NCI-H1105 treated with DMSO at 0.1 percent for 48 hours (cell line): ENCODE measurements around the gene KCNQ1.
"Not testable (repeated sequence)": the region's sequence is repeated elsewhere in the genome, so short reads cannot be mapped to it uniquely, and the experiment has no call there.

Experiments used
- DNase-seq: peaks from one replicate; lab custom pipeline; 2025; lab: John Stamatoyannopoulos, UW

KCNQ1 gene

DNA sequence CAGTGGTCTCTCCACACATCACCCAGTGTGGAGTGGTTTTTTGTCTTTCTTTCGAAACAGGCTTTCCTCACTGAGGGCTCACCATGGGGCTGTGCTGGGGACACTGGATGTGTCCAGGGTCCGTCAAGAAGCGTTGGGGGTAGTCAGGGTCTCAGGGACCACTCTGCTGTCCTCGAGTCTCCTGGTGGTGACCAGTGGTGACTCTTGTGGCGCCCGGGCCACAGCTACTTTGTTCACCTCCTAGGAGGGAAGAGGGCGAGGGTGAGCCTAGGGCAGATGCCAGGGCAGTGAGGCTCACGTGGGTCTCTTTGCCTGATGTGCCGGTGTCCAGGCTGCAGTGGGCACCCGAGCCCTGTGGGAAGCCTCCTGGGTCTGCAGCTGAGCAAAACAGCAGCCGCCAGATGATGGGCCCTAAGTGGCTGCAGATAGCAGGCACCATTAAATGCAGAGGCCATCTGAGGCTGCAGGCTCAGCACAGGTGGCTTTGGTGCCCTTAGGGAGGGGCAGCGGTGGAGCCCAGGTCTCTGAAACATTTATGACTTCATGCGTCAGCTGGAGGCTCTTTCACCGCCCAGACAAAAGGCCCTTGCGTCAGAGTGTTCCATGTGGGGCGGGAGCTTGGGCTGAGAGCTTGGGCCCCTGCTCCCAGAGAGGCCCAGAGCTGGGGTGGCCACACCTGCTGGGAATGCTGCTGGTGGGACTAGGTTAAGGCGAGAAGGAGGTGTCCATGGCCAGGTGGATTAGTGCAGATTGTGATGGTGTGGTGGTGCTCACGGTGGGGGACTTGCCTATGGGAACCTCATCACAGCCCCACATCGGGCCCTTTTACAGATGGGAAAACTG is 29.5 kb downstream of the KCNQ1 start:
- no peak for DNase-seq

DNA sequence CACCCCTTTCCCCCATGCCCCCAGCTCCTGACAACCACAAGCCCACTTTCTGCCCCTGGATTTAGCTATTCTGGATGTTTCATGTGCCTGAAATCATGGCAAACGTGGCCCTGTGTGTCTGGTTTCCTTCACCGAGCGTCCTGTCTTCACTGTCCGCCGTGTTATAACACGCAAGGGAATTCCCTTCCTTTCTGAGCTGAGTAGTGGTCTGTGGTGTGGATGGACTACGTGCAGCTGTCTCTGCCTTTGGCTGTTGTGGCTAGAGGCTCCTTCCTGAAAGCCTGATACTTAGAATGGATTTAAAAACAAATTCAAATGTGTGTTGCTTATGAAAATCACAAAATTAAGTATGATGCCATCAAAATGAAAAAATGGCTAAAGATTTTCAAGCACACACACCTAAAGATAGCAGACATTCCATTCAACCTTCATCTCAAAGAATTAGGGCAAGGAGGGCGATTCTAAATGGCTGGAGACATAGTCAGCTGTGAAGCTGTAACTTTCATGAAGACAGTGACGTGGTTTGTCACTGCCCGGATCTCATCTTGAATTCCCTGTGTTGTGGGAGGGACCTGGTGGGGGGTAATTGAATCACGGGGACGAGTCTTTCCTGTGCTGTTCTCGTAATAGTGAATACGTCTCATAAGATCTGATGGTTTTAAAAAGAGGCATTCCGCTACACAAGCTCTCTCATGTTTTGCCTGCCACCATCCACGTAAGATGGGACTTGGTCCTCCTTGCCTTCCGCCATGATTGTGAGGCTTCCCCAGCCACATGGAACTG is 30.5 kb downstream of the KCNQ1 start:
- no peak for DNase-seq

DNA sequence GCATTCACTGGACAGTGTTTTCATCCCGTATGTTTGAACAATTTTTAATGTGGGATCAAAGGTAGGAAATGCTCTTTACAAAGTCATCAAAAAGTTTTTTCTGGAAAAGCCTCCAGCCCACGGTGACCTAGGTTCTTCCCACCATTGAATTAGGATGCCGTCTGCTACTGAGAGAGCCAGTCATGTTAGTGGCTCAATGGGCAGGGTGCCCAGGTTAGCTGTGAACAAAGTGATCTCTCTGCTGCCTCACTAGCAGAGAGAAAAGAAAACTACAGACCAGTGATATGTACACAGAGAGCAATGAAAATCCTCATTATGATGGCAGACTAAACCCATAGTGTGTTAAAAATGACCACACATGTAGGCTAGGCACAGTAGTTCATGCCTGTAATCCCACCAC is 32.4 kb downstream of the KCNQ1 start:
- DNase-seq, result no peak

DNA sequence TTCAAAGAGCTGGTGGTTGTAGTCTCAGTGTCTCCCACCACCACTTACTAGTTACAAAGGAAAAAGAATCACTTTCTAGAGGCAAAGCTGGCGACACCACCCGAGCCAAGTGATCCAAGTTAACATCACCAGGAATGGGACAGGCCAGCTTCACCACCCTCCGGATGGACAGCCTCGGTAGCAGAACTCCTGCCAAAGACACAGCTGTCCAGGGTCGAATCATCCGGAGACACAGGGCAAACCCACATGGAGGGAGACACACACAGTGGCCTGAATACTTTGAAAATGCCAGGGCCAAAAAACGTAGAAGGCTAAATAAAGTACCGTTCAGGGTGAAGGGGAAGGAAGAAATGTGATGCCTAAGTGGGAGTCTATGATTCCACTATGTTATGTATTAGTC is 33.1 kb downstream of the KCNQ1 start:
- DNase-seq, result no peak

DNA sequence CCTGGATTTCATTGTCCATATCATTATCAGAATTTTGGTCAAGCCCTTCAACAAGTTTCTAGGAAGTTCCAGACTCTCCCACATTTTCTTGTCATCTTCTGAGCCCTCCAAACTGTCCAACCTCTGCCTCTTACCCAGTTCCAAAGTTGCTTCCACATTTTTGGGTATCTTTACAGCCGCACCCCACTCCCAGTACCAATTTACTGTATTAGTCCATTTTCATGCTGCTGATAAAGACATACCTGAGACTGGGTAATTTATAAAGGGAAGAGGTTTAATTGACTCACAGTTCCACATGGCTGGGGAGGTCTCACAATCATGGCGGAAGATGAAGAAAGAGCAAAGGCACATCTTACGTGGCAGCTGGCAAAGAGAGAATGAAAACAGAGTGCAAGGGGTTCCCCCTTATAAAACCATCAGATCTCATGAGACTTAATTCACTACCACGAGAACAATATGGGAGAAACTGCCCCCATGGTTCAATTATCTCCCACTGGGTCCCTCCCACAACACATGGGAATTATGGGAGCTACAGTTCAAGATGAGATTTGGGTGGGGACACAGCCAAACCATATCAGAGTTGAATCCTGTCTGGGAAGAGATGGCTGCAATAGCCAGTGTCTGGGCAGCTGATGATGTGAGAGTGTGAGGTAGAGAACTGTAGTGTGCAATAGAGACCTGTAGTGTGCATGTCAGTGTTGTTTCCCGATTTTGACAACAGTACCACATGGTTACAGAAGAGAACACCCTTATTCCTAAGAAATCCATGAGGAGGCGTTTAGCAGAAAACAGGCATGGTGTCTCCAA is 35.5 kb downstream of the KCNQ1 start:
- not testable (repeated sequence) for DNase-seq

DNA sequence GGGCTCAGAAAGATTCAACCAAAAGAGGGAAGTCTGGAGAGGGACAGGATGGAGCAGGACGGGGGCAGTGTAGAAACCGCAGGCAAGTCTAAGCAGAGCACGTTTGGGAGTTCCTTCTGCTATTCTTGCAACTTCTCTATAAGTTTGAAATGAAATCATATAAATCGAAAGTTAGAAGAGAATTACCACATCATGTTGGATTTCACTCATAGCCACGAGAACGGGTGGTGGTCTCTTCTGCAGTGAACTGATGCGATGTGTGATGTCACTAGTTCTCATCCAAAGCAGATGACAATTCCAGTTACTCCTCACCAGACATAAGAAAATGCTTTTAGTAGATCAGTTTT is 36.0 kb downstream of the KCNQ1 start:
- DNase-seq, result no peak

DNA sequence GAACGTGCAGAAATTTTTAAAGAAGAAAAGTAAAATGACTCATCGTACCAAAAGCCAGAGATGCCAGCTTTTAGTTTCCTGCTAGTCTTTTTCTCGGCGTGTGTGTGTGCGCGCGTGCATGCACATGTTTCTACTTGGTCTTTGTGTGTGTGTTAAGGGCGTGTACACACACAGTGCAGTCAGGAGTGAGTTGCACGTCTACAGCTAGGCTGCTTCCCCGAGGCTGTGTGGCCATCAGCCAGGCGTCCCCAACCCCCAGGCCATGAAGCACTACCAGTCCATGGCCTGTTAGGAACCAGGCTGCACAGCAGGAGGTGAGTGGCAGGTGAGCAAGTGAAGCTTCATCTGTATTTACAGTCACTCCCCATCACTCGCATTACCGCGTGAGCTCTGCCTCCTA is 36.4 kb downstream of the KCNQ1 start:
- no peak for DNase-seq

DNA sequence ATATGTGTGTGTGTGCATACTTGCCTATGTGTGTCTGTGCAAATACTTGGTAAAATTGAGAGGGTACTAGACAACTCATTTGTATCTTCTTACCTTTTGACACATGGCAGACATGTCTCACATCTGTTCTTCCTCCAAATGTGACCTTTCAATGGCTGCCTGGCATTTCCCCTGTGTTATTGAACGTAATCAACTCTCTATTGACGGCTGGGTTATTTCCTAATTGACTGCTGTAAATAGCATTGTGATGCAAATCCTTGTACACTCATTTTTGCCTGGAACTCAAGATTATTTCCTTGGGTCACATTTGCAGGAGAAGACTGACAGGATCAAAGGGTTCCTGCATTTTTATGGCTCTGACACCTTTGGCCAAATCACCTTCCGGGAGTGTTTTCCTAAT is 37.4 kb downstream of the KCNQ1 start:
- no peak for DNase-seq

DNA sequence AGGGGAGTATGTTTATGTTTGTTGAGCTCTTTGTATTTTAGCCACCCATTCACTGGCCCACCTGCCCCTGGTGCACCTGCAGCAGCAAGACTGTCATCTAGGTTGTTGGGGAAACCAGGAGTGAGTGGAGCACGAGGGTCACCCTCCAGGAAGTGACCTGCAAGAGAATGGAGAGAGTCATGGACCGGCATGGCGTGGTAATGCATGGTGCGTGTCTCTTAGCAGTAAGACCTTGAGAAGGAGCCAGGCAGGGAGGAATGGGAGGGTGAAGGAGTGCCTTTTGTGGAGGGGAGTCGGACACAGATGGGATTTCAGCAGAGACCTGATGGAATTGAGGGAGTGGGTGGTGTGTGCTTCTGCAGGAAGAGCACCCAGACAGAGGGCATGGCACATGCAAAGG is 37.9 kb downstream of the KCNQ1 start:
- no peak for DNase-seq

DNA sequence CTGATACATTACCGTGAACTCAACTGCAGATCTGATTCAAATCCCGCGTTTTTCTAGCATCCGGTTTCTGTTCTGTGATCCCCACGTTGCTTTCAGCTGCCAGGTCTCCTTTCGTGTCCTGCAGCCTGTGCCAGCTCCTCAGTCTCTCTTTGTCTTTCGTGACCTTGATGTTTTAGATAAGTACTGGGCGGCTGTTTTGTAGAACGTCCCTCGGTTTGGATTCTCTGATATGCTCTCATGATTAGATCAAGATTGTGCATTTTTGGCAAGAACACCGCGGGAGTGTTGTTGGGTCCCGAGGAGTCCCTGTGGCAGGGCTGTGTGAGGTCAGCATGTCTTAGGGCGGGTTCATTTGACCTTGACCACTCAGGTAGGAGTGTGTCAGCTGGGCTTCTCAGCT is 38.6 kb downstream of the KCNQ1 start:
- peak; percentile 32 for DNase-seq

DNA sequence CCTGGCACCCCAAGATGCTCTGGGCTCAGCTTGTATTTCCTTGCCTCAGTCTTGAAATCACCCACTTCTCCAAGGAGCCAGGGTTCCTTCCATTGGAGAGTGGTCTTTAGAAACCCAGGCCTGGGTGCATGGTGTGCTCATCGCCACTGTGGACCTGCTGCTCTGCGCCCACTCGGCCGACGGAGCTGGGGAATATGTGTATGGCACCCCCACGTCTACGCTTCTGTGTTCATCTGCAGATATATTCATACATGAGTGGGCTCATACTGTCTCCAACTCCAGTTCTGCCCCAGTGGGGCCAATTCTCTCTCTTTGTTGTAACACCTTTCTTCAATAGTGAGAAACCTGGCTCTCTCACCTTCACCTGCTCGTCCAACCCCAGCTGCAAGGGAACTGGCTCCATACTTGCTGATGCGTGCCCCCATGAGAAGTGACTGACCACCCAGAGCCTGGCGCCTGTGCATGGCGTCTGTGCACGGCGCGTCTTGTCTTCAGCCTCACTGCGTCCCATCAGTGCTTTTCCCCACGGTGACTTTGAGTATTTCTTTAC is 39.8 kb downstream of the KCNQ1 start:
- no peak for DNase-seq

DNA sequence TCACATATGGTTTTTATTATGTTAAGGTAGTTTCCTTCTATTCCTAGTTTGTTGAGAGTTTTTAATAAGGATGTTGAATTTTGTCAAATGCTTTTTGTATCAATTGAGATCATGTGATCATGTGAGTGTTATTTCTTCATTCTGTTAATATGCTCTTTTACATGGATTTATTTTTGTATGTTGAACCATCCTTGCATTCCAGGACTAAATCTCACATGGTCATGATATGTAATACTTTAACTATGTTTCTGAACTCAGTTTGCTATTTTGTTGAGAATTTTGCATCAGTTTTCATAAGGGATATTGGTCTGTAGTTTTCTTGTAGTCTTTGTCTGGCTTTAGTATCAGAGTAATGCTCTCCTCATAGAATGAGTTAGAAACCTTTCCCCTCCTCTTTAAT is 43.2 kb downstream of the KCNQ1 start:
- DNase-seq, result no peak

DNA sequence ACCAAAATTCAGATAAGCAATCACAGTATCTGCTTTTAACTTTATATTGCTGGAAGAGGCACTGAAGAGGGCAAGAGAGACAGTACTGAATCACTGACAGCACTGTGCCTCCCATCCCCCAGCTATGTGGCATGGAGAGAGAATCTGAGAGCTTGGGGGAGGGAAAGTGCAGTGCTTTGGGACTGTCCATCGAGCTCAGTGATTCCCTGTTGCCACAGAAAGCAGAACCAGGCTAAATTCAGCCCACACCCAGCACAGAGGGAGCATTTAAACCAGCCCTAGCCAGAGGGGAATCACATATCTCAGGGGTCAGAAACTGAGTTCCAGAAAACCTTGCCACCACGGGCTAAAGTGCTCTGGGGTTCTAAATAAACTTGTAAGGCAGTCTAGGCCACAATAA is 44.3 kb downstream of the KCNQ1 start:
- DNase-seq, result no peak

DNA sequence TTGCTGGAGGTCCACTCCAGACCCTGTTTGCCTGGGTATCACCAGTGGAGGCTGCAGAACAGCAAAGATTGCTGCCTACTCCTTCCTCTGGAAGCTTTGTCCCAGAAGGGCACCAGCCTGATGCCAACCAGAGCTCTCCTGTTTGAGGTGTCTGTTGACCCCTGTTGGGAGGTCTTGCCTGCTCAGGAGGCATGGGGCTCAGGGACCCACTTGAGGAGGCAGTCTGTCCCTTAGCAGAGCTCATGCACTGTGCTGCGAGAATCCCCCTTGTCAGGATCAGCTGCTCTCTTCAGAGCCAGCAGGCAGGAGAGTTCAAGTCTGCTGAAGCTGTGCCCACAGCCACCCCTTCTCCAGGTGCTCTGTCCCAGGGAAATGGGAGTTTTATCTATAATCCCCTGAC is 53.1 kb downstream of the KCNQ1 start:
- not testable (repeated sequence) for DNase-seq

DNA sequence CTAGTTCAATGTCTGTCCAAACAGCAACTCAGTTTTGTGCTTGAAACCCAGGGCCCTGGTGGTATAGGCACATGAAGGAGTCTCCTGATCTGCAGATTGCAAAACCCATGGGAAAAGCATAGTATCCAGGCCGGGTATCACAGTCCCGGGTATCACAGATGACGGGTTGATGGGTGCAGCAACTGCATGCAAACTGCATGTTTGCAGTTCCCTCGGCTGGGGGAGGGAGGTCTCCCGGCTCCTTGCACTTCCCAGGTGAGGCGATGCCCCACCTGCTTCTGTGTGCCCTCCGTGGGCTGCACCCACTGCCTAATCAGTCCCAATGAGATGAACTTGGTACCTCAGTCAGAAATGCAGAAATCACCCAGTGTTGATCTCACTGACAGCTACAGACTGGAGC is 53.9 kb downstream of the KCNQ1 start:
- no peak for DNase-seq

DNA sequence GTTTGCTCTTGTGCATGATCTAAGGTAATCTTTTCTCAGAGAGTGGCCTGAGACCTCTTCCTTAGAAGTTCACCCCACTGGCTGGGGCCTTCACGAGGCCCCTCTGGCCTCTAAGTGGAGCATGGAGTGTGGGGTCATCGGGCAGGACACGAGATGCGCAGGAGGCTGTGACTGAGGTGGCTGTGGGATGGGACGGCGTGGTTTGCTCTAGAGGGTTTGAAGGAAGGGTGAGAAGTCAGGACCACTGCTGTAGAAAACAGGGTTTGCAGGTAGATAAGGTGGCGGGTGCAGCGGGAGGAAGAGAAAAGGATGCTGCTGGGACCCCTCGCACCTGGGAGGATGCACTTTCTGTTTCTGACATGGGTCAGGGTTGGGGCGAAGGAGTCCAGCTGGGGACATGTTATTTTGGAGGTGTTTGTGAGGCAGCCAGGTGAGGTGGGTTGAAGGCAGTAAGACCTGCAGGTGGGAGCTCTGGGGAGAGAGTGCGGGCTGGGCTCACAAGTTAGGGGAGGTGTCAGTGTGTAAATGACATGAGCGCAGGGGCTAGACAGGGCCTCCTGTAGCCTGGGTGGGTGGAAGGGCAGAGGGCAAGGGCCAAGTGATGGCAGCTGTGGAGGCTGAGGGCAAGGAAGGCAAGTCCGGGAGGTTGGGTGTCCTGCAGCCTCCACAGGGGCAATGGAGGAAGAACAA is 62.5 kb downstream of the KCNQ1 start:
- no peak for DNase-seq

DNA sequence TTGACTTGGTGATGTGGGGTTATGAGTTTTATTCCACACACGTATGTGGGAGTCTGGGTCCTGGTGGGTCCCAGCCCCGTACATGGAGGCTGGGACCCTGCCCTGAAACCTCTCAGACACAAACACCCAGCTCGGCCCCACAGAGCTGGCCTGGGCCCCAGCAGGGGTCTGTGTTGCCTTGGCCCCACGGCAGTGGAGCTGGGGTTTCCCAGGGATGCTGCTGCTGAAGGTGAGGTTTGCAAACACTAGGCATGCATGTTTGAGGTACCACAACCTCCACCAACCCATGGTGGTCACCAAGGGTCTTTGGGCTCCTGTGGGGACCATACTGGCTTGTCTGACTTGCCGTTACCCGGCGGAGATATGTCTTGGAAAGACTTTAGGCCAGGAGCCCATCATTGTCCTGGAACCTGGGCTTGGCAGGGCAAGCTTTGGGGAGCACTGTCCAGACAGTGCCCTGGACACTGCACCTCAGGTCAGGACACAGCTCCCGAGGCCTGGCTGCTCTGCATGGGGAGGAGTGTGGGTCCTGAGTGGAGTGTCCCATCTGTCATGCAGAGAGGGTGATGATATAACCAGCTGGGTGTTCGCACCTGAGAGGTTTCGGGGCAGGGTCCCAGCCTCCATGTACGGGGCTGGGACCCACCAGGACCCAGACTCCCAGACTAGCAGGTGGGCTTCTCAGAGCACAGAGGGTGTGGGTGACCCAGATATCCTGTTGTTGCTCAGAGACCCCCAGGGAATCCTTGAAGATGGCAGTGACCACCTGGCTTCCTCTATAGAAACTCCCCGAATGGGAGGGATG is 63.3 kb downstream of the KCNQ1 start:
- DNase-seq, result no peak

DNA sequence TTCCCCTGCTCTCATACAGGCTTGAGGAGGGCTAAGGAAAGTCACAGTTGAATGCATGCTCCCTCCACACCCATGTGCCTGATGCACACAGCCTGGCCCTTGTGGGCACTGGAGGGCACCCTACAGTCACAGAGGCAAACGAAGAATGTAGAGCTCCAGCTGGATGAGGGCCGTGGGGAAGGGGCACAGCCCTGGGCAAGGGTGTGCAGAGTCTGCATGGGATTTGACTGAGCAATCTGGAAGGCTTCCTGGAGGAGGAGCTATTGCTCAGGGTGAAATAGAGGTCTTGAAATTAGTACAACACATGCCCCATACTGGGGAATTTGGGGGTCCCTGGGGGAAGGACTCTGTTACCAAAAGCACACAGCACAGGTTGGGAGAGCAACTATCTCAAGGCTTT is 64.0 kb downstream of the KCNQ1 start:
- no peak for DNase-seq

DNA sequence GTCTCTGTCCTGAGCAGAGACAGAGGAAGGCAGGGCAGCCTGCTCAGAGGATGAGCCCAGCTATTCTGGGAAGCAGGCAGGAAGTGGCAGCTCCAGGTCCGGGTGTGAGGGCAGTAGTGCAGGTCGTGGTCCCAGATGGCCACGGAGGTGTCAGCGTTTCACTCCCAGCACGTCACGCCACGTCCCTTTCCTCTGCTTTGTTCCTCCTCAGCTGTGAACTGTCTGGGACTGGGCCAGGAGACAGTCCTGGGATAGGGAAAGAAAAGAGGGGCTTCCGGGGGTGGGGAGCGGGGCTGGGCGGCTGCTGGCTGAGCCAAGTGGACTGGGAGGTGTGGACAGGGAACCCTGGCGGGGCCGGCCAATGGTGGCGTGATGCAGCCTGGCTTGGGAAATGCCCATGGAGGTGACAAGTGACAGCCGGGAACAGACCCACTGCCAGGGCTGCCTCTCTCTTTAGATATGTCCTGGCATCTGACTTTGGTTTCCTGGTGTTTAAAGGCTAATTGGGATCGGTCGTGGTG is 64.7 kb downstream of the KCNQ1 start:
- no peak for DNase-seq

DNA sequence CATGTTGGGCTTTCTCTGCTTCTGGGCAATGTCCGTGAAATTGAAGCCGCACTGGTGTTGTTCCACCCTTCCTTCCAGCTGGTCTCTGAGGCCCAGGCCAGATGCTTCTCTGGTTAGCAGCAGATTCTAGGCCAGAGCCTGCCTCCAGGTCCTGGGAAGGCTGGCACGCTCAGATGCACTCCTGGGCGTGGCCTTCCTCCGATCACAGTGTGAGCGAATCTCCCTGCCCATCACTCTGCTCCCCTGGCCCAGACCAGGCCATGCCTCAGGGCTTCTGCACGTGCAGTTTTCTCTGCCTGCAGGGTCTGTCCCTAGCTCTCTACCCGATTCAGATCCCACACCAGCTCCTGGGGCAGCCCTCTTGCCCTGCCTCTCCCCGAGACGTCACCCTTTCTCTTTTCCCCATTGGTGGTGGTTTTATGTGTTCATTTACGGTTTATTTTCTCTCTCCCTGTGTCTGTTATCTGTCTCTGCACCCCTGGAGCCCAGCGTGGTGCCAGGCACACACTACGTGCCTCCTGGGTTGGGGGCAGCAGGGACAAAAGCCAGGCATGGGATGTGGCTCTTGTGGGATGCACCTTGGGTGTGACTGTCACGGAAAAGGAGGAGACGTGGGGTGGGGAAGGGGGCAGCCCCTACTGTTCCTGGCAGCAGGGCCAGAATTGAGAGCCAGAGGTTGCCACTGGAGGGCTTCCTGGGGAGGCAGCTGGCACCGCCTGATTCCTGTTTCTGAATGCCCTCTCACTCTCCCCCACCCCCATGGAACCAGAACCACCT is 66.0 kb downstream of the KCNQ1 start:
- no peak for DNase-seq
